Medulla oblongata (tissue), 1 donor: Measurements from ENCODE around the gene WNT9B.

Experiments
- DNase-seq: peaks from one replicate; pipeline ENCODE4 v3.0.0-alpha.2; 2015; ENCODE audit errors: extremely low spot score

Gene WNT9B

GRCh38 chr17:46879101-46879500, 27.7 kb downstream of the WNT9B start:
- DNase-seq = no peak

DNA sequence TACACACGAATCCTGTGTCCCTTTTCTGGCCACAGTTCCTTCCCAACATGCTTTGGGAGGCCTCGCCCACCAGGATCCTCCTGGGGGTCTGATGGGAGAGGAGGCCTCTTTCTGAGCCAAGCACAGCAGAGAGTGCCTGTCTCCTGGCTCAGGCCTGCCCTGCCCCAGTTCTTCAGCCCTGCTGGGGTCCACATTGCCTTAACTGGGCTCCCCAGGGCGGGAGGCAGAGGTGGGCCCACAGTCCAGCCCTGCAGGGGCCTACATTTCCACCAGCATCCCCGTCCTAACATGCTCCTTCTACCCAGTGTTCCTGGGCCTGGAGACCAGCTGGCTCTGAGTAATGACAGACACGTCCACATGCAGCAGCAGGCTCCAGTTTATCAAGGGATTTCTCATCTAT, 29.6 kb downstream of the WNT9B start:
- DNase-seq = no peak

- DNase-seq = no peak
Observed at GRCh38 chr17:46882666-46883065, 31.3 kb downstream of the WNT9B start.

GRCh38 chr17:46883871-46884520, 32.6 kb downstream of the WNT9B start:
- DNase-seq = no peak

DNA sequence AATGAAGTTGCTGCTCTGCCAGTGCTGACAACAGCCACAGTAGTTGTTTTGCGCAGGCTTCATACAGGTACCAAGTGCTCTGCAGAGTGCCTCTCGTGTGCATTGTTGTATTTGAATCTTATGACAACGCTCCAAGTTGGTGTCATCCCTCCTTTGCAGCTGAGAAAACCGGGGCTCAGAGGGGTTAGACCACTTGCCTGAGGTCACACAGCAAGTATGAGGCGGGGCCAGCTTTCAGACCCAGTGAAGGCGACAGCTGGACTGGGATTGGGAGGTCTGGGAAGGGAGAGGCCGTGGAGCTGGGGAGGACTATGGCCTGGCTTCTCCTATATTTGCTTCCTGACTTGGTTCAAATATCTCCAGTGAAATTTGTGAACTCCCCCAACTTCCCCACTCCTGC, 33.2 kb downstream of the WNT9B start:
- DNase-seq = no peak

GRCh38 chr17:46885415-46886309, 34.3 kb downstream of the WNT9B start:
- no peak for DNase-seq

DNA sequence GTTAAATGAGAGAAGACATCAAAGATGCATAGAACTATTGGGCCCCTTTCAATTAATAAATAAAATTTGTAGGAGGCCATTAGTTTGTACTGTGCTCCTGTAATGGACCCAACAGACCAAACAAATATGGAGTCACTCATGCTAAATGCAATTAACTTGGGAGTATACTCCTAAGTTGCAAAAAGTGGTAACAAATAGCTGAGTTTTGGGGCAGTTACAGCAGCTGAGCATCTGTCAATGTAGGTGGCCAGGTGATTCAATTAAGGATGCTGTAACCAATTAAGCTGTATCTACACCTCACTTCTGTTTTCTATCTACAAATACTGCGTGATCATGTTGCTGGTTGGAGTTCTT, 34.9 kb downstream of the WNT9B start:
- no peak for DNase-seq

DNA sequence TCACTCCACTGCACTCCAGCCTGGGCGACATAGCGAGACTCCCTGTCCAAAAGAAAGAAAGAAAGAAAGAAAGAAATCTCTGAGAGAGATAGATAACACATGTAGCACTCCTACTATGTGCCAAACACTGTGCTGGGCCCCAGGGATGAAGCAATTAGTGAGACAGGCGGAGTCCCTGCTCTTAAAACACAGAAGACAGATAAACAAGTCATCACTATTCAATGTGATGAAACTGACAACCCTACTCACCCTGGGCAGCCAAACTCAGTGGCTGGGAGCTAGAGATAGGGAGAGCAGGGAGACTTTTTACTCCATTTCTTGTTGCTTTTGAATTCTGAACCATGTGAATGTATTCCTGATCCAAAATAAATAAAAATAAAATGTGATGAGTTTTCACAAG, 36.3 kb downstream of the WNT9B start:
- DNase-seq = no peak

GRCh38 chr17:46888727-46889126, 37.3 kb downstream of the WNT9B start:
- DNase-seq = no peak

GRCh38 chr17:46889519-46889918, 38.1 kb downstream of the WNT9B start:
- no peak for DNase-seq

DNA sequence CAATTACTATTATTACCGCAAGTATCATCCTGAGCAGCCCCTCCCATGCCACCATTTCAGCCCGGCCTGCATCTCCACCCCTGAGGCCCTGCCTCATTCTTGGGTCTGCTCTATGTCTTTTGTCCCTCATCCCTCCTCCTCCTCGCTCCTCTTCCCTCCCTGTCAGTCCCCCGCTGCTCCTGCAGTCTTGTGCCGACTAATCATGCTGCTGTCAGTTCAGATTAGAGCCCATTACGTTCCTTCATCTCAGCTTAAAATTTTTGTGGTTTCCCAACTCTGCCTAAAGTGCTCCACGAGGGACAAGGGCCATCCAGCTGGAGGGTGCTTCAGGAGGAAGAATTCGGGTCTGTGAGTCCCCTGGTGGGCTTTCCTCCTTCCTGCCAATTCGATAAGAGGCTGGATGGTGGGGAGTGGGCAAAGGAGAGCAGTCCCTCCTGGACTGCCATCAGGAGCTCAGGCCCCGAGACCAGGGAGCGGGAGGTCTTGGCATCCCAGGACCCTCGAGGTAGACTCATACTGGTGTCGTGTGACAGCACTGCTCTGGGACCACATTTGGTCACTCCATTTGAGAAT, 38.7 kb downstream of the WNT9B start:
- DNase-seq = no peak

DNA sequence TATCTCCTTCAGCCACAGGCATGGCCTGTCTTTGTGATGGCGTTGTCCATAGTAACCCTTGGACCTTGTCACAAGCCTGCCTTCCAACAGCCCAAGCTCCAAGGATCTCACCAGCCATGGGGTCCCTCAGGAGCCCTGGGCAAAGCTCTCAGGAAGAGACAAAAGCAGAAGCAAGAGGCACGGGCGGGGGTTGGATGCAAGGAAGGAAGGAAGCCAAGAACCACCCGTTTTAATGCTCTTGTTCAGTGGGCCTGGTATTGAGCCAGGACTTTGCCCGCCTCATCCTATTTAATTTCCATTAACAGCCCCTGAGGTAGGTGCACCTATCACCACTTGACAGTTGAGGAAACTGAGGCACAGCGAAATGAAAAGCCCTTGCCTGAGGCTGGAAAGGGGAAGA, 39.3 kb downstream of the WNT9B start:
- DNase-seq = no peak

DNA sequence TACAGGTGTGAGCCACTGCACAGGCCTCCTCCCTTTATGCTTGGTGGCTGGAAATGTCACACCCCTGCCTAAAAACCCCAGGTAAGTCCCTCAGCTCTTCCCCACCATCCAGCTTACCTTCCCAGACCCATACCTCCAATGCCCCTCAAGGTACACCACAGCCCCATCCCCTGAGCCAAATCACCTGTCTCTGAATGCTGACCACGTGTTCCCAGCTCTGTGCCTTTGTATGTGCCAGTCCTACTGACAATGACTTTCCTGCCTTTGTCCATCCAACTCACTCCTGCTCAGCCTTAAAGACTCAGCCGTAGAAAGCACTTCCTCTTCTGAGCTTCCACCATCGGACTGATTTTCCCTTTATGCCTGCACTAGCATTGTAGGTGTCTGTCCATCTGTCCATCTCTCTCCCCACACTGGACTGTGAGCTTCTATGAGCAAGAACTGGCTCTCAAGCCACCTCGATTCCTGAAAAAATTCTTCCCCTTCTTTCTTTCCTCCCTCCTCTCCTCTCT, 40.9 kb downstream of the WNT9B start:
- DNase-seq = no peak

DNA sequence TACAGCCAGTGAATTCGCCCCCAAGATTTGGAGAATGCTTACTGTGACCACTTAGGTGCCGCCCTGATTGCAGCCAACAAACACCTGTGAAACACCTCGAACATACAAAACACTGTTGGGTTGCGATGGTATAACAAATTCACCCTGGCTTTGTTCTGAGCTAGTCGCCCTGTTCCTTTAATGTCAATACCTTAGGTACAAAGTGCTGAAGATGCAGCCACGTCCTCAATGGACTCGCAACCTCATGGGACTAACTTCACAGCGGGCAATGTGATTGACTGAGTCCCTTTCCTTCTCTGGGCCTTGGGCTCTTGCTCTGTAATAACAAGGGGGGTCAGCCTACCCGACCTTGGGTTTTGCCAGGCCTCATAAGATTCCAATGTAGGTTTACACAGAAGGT, 42.6 kb downstream of the WNT9B start:
- no peak for DNase-seq

- DNase-seq = no peak
Observed at GRCh38 chr17:46894476-46895151, 43.2 kb downstream of the WNT9B start.

DNA sequence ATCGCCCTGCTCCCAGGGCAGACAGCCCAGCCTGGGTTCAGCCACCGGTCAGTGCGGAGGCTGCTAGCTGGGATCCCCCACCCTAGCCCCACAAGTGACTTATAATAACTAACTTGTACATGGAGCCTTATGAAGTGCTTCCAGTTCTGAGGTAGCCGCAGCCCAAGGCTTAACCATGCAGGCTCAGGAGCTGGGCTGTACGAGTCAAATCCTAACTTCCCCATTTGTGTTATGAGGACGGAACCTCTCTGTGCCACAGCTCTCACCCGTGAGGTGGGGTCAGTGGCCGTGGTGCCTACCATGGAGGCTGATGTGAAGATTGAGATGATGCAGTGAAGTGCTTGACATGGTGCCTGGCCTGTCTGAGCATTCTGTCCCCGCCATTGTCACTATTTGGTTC, 43.8 kb downstream of the WNT9B start:
- DNase-seq = no peak

DNA sequence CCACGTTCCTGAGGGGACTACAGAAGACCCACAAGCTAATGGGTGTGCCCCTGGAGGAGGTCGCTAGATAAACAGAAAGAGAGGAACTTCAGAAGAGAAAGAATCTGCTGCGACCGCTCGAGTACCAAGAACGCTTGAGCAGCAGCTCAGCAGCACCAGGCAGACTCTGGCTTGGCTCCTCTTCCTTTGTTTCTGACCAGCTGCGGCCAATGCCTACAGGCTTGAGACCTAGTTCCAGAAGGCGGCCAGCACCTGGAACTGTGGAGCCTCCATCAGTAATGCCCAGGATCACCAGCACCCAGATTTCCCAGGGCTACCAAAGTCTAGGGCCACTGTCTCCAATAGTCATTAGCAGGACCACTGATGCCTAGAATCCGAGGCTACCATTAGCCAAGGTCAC, 45.6 kb downstream of the WNT9B start:
- no peak for DNase-seq

GRCh38 chr17:46898364-46898763, 47.0 kb downstream of the WNT9B start:
- no peak for DNase-seq

DNA sequence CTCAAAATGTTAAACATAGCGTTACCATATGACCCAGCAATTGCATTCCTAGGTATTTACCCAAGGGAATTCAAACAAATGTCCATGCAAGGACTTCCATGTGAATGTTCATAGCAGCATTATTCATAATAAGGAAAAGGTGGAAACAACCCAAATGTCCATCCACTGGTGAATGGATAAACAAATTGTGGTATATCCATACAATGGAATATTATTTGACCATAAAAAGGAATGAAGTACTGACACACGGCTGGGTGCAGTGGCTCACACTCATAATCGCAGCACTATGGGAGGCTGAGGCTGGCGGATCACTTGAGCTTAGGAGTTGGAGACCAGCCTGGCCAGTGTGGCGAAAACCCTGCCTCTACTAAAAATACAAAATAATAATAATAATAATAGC, 47.5 kb downstream of the WNT9B start:
- DNase-seq = no peak

DNA sequence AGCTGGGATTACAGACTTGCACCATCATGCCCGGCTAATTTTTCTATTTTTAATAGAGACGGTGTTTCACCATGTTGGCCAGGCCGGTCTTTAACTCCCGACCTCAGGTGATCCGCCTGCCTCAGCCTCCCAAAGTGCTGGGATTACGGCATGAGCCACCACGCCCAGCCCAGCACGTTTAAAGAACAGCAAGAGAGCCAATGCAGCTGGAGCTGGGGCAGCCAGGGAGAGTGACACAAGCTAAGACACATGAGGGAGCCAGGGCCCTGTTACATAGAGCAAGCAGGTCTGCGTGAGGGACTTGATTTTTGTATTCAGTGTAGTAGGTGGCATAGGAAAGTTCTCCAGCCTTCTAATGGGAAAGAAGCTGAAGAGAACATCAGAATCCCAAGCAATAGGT, 49.9 kb downstream of the WNT9B start:
- no peak for DNase-seq

- DNase-seq = no peak
Observed at GRCh38 chr17:46903762-46904672, 52.6 kb downstream of the WNT9B start.
